Measurements from ENCODE around the gene TARP.

DNA sequence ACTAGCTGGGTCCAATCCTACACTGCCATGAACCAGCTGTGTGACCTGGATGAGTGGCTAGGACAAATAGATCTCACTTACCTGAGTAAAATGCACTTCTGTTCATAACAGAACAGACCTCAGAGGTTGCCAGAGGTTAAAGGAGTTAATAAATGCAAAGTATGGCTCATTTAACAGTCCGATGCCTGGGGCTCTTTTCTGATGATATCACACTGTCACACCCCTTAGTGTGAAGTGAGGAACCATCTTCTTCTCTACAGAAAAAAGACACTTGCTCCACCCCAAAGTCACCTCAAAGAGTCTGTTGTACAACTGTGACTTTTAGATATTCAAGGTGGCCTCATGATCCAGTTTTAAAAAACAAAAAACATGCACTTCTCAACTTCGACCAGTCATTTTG is 21.5 kb upstream of the TARP start:
- TF ChIP-seq, protein P1, sequence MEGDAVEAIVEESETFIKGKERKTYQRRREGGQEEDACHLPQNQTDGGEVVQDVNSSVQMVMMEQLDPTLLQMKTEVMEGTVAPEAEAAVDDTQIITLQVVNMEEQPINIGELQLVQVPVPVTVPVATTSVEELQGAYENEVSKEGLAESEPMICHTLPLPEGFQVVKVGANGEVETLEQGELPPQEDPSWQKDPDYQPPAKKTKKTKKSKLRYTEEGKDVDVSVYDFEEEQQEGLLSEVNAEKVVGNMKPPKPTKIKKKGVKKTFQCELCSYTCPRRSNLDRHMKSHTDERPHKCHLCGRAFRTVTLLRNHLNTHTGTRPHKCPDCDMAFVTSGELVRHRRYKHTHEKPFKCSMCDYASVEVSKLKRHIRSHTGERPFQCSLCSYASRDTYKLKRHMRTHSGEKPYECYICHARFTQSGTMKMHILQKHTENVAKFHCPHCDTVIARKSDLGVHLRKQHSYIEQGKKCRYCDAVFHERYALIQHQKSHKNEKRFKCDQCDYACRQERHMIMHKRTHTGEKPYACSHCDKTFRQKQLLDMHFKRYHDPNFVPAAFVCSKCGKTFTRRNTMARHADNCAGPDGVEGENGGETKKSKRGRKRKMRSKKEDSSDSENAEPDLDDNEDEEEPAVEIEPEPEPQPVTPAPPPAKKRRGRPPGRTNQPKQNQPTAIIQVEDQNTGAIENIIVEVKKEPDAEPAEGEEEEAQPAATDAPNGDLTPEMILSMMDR (IDR thresholded peaks at IDR 0.05; ENCODE audit: low read depth, low read length, missing input control), result no peak
- TF ChIP-seq HNF4G (IDR thresholded peaks at IDR 0.05), result no peak
- TF ChIP-seq, protein P2, sequence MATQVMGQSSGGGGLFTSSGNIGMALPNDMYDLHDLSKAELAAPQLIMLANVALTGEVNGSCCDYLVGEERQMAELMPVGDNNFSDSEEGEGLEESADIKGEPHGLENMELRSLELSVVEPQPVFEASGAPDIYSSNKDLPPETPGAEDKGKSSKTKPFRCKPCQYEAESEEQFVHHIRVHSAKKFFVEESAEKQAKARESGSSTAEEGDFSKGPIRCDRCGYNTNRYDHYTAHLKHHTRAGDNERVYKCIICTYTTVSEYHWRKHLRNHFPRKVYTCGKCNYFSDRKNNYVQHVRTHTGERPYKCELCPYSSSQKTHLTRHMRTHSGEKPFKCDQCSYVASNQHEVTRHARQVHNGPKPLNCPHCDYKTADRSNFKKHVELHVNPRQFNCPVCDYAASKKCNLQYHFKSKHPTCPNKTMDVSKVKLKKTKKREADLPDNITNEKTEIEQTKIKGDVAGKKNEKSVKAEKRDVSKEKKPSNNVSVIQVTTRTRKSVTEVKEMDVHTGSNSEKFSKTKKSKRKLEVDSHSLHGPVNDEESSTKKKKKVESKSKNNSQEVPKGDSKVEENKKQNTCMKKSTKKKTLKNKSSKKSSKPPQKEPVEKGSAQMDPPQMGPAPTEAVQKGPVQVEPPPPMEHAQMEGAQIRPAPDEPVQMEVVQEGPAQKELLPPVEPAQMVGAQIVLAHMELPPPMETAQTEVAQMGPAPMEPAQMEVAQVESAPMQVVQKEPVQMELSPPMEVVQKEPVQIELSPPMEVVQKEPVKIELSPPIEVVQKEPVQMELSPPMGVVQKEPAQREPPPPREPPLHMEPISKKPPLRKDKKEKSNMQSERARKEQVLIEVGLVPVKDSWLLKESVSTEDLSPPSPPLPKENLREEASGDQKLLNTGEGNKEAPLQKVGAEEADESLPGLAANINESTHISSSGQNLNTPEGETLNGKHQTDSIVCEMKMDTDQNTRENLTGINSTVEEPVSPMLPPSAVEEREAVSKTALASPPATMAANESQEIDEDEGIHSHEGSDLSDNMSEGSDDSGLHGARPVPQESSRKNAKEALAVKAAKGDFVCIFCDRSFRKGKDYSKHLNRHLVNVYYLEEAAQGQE (IDR thresholded peaks at IDR 0.05), result no peak
- no peak for TF ChIP-seq TAF1 (conservative IDR thresholded peaks at IDR 0.05)
- TF ChIP-seq EGR1 (IDR thresholded peaks at IDR 0.05; ENCODE audit: low read depth in 2 of 2), result no peak
- TF ChIP-seq, protein P3, sequence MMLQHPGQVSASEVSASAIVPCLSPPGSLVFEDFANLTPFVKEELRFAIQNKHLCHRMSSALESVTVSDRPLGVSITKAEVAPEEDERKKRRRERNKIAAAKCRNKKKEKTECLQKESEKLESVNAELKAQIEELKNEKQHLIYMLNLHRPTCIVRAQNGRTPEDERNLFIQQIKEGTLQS (IDR thresholded peaks at IDR 0.05), result no peak
- TF ChIP-seq JUND (IDR thresholded peaks at IDR 0.05), result no peak
- no peak for TF ChIP-seq YY1 (IDR thresholded peaks at IDR 0.05)
